Left forelimb (tissue), 1 donor: Measurements from ENCODE around the gene DSCAML1.

Experiments used
- DNase-seq: peaks from one replicate; pipeline ENCODE4 v3.0.0-alpha.2; 2018; ENCODE audit warnings: low spot score

The DSCAML1 gene

GRCh38 chr11:117693344-117693743 is 103.7 kb downstream of the DSCAML1 start:
- no peak for DNase-seq

- no peak for DNase-seq
Observed at GRCh38 chr11:117691516-117691915, 105.5 kb downstream of the DSCAML1 start.

GRCh38 chr11:117691218-117691514 is 105.8 kb downstream of the DSCAML1 start:
- DNase-seq: no peak

- no peak for DNase-seq
Observed at GRCh38 chr11:117690484-117691217, 106.4 kb downstream of the DSCAML1 start.

GRCh38 chr11:117688255-117688797 is 108.7 kb downstream of the DSCAML1 start:
- no peak for DNase-seq

GRCh38 chr11:117687776-117688175 is 109.2 kb downstream of the DSCAML1 start:
- DNase-seq: no peak

GRCh38 chr11:117686711-117687110 is 110.3 kb downstream of the DSCAML1 start:
- DNase-seq: no peak

GRCh38 chr11:117685566-117685965 is 111.5 kb downstream of the DSCAML1 start:
- no peak for DNase-seq

- no peak for DNase-seq
Observed at GRCh38 chr11:117684731-117685130, 112.3 kb downstream of the DSCAML1 start.

- DNase-seq: no peak
Observed at GRCh38 chr11:117684111-117684510, 112.9 kb downstream of the DSCAML1 start.

GRCh38 chr11:117681438-117681837 is 115.6 kb downstream of the DSCAML1 start:
- DNase-seq: no peak

- DNase-seq: no peak
Observed at GRCh38 chr11:117679461-117679860, 117.6 kb downstream of the DSCAML1 start.

- no peak for DNase-seq
Observed at GRCh38 chr11:117678658-117679406, 118.2 kb downstream of the DSCAML1 start.

- no peak for DNase-seq
Observed at GRCh38 chr11:117677729-117678310, 119.2 kb downstream of the DSCAML1 start.

- no peak for DNase-seq
Observed at GRCh38 chr11:117676501-117676900, 120.5 kb downstream of the DSCAML1 start.

- DNase-seq: no peak
Observed at GRCh38 chr11:117673602-117674001, 123.4 kb downstream of the DSCAML1 start.

GRCh38 chr11:117671370-117671769 is 125.6 kb downstream of the DSCAML1 start:
- DNase-seq: no peak

GRCh38 chr11:117670924-117671323 is 126.1 kb downstream of the DSCAML1 start:
- no peak for DNase-seq

- no peak for DNase-seq
Observed at GRCh38 chr11:117670443-117670842, 126.6 kb downstream of the DSCAML1 start.

- no peak for DNase-seq
Observed at GRCh38 chr11:117669616-117670015, 127.4 kb downstream of the DSCAML1 start.

GRCh38 chr11:117669062-117669461 is 128.0 kb downstream of the DSCAML1 start:
- DNase-seq: no peak

GRCh38 chr11:117668321-117668751 is 128.7 kb downstream of the DSCAML1 start:
- DNase-seq: no peak

- DNase-seq: no peak
Observed at GRCh38 chr11:117664897-117665296, 132.1 kb downstream of the DSCAML1 start.
